ENCODE data around the gene EFHD2.

- TF ChIP-seq CTCF (IDR thresholded peaks at IDR 0.05): no peak
- TF ChIP-seq POLR2A (IDR thresholded peaks at IDR 0.05): no peak
These were observed 9.1 kb upstream of the EFHD2 start for GRCh38 chr1:15400627-15401026.
